Neural progenitor cell (in vitro differentiated cells): ENCODE data around the gene PIK3CD.

Experiments
- CTCF ChIP-seq: fragments of 200-600 bp; sonication (generic); IDR thresholded peaks from 2 replicates; pipeline ENCODE4 v1.5.1; 2017; ENCODE audit warnings: antibody characterized with exemption, mild to moderate bottlenecking
- EZH2 ChIP-seq: fragments of 200-600 bp; sonication (generic); IDR thresholded peaks from 2 replicates; pipeline ENCODE4 v1.6.1; 2017; ENCODE audit warnings: antibody characterized with exemption, mild to moderate bottlenecking, moderate library complexity

- TF ChIP-seq EZH2 = no peak
- no peak for TF ChIP-seq CTCF
Measured at GRCh38 chr1:9766759-9767442, 115.4 kb downstream of the PIK3CD start.
